Femur (tissue), 1 donor: ENCODE measurements around the gene MINDY1.
A peak's percentile ranks its signal among the peaks of the same experiment; 100 is the strongest.

ENCODE experiments used
- DNase-seq: peaks from one replicate; pipeline ENCODE4 v3.0.0-alpha.2; 2017

MINDY1 gene

DNA sequence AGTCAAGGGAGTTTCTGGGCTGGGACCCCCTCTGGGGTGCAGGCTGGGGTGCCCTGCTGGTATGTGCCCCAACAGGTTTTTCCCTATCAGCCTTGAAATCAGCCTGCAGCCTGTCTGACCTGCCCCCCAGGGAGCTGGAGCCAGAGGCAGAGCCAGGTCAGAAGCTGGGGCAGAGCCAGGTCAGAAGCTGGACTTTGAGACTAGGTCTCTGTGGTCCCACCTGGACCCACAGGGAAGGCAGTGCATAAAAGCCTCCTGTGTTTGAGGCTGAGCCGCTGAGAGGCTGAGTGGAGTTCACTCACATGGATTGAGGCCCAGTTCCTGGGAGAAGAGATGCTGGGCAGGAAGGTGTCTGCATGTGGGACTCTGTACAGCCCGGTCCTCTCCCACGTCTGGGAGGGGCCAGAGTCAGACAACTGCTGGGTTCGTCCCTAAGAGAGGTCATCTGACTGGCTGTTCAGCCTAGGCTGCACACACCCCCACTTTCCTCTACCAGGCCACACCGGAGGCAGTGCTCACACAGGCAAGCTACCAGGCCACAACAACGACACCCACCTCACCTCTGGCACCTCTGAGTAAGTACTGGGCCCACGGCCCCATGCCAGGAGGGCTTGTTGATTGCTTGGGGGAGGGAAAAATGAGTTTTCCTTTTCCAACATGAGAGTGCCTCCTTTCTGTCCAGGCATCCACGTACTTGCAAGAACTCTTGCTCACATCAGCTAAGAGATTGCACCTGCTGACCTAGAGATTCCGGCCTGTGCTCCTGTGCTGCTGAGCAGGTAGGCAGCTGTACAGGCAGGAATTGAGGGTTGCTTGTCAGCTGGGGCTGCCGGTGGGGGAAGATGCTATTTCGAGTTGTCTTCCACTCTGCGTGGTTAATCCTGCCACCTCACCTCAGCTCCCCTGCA, 24.6 kb downstream of the MINDY1 start, which contains the start of gene ANXA9:
Gene ANXA9 (plus strand): TSS at position 488 of the 908 bp plus-strand sequence. CDS start 814 bp downstream, outside the sequence.
- no peak for DNase-seq

DNA sequence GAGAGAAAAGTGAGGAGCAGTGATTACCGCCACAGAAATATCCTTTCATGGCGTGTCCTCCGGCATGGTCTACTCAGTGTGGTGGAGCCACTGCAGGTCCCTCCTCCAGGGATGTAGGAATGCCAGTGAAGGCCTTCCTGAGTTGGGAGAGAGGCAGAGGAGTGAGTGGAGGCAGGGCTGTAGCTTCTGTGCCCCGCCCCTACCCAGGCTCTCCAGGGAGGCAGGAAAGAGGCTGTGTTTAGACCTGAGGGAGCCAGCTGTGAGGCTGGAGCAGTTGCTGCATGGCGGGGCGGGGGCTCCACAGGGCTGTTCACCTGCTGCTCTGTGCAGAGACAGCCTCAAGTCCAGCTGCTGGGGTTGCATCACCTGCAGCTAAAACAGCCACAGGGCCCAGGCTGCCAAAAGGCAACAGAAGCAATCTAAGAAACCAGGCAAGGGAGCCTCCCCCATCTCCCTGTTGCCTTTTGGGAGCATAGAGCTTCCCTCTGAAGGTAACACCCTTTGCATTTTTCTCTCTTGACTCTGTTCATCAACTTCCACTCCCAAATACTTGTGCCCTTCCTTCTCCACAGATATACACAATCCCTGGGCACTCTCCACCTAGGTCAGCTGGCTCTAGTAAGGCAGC, 25.4 kb downstream of the MINDY1 start:
- no peak for DNase-seq

DNA sequence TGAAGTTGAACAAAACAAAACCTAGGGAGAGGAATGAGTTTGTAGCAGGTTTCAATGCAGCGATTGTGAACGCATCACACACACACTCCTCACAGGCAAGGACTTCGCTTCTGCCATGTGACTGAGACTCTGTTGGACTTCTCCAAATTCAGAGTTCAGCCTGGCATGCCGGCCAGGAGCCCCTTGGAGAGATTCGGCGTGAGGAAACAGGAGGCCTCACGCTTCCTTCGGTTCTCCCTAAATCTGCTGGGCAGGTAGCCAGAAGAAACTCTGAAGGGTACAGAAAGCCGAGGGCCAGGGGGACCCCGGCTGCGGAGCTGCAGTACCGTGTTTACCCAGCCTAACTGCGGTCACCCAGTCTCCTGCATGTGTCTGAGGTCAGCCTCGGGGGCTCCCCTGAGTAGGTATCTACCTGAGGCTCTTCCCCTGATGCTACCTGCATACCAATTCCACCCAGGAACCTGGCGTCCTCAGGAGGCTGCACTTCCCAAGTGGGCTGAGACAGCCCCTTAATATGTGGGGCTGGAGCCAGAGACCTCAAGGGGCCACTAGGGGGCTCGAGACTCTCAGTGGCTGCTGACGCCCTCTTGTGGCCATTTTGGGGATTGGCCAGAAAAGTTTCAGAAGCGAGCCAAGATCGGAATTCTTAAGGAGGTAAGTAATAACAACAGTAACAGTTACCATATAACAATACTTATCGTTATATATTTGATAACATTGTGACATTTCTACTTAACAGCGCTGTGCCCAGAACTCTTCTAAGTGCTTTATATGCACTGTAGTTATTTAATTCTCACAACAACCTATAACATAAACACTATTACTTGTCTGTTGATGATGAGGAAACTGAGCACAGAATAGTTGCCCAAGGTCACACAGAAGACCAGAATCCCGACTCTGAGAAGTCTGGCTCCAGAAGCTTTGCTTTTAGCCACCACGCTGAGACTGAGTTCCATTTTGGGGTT, 27.3 kb downstream of the MINDY1 start:
- DNase-seq, result peak; percentile 93

DNA sequence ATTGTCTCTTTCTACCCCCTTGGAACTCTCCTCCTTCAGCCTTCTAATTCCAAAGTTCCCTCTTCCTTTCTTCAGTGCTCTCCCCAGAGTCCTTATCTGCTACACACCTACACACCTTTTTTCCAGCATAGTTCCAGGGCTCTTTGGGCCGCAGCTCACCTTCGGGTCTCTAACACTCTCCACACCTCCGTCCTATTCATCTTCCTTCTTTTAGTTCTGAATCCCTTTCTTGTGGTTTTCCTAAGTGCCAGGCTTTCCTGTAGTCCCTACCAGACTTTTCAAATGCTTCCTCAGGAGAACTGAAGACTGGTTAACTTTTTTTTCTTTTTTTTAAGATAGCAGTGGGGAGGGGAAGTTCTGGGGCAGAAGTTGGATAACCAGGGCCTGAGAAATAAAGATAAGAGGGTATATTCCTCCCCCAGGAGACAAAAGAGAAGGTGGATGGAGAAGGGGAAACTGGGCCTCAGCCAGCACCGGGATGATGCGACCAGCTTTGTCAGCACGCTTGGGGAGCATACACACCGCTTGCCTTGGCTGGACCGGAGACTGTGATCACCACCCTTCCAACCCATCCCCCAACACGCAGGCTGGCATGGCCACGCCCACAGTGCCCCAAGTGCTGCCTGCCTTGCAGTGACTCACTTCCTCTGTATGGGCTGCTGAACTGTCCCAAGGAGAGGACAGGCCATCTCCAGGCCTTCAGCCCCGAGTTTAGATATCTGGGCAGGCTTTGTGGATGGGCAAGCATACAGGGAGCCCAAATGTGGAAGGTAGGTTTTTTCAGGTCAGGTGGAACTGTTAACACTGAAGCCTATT, 29.6 kb downstream of the MINDY1 start:
- peak; percentile 77 for DNase-seq

DNA sequence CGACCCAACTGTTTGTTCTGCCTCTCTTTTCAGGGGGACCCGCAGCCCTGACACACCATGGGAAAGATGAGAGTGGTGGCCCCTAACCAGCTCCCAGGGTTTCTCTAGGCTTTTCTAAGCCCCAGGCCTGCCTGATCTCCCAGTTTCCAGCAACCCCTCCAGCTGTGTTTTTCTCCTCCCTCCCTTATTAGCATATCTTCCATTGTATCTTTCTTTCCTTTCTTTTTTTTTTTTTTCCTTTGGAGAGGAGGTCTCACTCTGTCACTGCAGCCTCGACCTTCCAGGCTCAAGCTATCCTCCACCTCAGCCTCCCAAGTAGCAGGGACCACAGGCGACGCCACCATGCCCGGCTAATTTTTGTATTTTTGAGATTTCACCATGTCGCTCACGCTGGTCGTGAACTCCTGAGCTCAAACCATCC, 30.3 kb downstream of the MINDY1 start:
- no peak for DNase-seq

DNA sequence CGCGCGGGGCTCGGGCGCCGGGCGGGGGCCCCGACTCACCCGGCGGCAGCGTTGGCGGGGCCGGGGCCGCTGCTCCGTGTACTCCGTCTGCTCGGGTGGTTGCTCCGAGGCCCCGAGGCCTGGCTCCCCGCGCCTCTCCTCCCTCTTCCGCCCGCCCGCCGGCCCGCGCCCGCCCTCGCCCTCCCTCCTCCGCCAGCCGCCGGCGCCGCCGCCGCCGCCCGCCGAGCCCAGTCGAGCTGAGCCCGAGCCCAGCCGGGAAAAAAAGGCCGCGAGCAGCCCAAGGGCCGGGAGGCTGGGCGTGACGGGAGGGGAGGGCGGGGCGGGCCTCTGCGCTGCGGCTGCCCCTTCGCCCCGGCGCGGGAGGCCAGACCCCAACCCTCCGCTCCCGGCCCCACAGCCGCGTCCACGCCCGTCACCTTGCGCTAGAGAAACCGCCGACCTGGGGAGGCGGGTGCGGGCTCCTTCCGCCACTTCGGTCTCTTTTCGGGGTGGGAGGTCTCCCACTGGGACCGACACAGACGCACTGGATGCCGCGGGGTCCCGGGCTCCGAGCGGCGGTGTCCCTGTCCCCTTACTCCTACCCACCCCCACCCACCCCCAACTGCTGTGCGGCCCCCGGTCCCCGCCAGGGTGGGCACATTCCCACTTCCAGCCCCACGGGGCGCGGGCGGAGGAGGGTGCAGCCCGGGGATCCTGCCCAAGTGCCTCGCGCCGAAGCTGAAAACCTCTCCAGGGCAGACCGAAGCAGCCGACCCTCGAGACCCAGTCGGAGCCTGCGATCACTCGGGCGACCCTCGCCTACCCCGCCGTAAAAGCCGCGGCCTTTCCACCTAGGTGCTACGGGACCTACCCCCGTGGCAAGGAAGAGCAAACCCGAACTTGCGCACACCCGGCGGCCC, 31.9 kb downstream of the MINDY1 start, which contains the start of gene CERS2:
Gene CERS2 (minus strand): TSS at position 256 of the 899 bp plus-strand sequence. CDS start 5,745 bp downstream, outside the sequence.
- peak; percentile 92 for DNase-seq

DNA sequence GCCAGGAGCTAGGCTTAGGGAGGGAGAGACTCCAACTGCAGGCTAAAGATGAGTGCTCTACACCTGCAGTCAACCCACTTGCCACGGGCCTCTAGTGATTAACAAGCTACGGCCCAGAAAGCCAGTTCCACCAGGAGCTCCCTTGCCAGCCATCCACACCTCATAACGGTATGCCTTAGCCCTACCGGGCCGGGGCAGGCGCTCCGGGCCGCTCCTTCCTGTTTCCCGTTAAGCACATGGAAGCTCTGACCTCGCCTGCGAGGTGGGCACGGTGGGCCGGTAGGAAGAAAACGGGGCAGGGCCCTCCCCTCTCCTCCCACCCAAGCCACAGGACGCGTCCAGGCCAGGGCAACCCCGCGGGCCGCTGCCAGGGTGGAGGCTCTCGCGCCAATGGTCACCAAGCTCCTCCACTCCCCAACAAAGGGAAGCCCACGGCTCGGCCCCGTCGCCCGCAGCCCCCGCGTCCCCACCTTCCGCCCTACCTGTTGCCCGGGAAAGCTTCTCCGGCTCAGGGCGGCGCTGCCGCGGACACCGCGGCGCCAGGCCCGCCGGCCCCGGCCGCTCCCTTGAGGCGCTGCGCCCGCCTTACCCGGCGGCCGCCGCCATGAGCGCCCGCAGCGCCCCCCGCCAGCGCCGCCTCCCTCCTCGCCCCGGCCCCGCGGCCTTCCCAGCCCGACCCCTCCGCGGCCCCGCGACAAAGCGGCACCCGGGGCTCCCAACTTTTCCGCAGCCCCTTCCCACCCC, 32.7 kb downstream of the MINDY1 start:
- DNase-seq, result peak; percentile 53

DNA sequence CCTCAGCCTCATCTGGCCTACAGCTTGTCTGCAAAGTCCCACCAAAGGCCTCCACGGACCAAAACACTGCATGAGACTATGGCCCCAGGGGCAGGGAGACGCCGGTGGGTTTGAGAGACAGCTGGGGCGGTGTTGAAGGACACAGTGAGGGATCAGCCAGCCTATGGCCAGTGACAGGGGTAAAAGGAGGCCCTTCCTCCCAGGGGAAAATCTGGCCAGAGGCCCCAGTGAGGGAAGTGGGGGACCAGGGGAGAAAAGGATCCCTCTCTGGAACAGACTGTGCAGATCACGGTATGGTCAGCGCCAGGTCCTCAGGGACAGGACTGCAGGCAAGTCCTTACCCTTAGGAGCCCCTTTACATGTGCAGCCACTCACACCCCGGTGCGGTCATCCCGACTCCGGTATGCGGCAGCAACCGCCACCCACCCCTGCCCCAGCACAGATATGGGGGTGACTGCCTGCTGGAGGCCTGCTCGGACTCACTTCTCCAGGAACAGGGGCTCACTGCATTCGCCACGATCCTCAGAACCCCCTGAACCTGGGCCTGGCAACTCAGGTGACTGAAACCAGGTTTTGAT, 33.4 kb downstream of the MINDY1 start:
- DNase-seq, result no peak

DNA sequence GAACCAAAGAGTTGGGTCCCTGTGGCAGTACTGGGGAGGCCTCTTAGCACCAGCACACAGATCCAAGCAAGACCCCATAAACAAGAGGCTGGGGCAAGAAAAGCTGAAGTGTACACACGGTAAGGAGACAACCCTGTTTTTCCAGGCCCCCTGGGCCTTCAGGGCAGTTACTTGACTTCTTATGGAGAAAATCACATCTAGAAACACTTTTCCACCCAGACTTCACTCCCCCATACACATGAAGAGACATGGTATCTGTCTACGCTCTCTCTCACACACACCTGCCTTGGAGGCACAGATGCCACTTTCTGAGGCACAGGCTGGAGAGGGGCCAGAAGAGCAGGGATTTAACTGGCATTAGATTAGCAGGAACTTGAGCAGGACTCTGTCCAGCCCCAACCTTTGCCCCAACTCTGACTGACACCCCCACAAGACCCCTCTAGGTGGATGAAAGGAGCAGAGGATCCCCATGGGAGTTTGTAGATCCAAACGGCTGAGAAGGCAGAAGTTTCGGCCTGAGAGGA, 34.2 kb downstream of the MINDY1 start:
- no peak for DNase-seq

DNA sequence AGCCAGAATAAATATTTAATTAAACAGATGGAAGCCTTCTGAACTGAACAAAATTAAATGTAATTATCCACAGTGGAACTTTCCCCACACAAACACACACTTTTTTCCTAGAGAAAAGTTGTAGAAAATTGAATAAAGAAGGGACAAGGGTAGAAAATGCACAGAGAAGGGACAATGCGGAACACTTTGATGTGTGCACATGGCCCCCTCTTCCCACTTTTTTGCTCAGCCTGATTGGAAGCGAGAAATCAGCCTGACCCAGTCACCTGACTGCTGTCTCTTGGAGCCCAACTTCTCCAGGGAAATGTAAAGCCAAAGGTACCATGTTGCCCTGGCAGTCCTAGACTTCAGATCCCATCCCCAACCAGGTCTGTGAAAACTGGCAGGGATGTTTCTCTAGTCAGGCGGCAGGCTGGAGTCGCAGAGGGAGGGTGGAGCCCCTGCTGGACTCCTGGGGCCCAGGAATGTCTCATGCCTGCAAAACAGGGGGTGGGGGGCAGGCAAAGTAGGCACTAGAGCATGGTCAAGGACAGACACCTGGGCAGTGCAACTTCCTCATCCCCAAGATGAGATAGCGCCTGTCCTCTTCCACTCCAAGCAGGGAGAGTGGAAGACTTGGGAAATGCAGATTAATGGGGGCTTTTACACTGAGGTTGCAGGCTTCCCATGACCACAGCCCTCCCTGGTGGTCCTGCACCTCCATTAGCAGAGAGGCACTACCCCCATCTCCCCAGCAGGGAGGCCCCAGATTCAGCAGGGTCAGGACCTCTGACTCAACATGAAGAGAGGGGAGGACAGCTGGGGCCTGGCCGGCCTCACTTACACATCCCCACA, 34.9 kb downstream of the MINDY1 start:
- DNase-seq, result no peak

DNA sequence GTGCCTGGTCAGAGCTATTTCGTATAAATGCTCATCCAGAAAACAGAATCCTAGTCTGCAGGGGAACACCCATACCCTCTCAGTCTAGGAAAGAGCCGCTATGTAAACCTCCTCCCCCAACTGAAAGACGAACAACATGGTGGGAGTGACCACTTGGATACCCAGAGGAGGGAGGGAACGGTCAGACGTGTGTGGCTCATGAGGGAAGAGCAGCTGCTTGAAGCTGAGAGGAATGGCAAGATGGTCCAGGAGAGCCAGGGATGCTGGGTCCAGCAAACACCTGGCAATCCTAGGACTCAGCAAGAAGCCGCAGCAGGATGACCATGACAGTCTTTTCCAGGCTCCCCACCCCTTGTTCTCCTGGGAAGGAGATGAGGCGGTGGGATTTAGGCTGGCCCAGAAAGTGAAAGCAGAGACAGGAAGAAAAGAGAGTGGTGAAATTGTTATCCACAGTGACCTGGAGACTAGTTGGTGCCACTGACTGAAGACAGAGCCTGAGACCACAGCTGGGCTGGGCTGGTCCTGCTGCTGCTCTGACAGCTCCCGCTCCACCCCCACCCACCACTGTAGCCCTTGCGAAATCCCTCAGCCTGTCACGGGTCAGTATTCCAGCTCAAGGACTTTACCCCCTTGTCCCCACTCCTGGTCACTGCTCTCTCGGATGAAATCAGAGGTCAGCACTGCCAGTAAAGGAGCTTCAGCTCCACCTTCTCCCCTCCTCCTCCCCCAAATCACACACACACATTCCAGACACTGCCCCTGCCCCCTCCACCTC, 35.7 kb downstream of the MINDY1 start:
- no peak for DNase-seq

DNA sequence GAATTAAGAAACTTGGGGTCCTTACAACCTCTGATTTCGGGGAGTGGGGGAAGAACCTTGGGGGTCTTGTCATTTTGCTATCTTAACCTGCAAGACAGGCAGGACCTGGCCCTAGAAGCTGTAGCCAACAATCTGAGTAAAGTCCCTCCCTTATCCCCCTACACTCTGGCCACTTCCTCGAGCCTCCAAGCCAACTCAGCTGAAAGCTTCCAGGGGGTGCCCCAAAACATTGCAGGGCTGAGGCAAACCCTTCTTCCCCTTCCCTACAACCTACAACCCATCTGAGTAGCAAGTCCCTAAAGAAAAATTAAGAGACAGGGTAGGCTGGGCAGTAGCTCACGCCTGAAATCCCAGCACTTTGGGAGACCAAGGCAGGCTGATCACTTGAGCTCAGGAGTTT, 37.1 kb downstream of the MINDY1 start:
- no peak for DNase-seq

DNA sequence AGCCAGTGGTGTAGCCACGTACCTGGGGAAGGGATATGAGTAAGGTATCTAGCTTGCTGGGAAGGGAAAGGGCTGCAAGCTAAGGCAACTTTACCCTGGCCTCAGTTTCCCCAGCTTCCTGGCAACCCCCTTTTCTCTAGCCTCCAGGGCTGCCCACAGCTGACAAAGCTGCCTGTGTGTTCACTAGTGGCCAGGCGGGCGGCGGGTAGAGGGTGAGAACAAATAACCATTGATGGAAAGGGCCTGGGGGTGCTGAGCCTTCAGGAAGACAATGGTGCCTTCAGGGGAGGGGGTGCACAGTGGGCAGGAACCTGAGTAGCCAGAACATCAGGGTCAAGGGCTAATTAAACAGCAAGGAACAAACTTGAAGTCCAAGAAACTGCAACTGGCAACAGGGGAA, 38.2 kb downstream of the MINDY1 start:
- DNase-seq, result no peak

DNA sequence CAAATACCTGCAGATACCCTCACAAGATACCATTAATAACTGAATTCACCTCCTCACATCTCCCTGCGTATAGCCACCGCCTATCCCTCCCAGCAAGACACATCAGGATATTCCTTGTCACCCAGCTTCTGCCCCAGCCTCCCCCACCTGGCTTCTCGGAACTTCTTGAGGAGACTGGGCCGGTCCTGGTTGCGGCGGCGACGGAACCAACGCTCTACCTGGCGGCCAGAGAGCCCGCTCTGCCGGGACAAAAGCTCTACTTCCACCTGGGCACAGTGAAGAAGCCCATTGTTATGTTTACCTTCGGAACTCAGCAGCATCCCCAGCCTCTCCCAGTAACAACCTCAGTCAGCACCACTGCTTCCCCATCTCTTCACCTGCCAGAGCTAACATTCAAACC, 38.8 kb downstream of the MINDY1 start:
- DNase-seq, result no peak

DNA sequence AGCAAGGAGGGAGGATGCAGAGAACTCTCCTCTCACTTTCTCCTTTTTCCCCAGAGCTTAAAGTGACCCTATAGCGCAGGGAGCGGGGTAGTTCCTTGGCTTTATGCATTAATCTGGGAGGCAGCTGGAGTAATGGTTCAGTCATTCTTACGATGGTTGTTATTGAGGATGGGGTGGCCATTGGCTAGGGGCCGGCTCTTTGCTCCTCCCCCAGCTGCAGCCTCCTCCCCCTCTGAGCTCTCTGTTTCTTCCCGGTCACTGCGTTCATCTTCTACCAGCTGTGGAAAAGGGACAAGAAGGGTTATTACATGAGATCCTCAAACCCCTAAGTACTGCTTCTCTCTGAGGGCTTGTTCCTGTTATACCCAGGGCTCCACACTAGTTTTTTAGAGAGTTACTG, 40.7 kb downstream of the MINDY1 start:
- no peak for DNase-seq

DNA sequence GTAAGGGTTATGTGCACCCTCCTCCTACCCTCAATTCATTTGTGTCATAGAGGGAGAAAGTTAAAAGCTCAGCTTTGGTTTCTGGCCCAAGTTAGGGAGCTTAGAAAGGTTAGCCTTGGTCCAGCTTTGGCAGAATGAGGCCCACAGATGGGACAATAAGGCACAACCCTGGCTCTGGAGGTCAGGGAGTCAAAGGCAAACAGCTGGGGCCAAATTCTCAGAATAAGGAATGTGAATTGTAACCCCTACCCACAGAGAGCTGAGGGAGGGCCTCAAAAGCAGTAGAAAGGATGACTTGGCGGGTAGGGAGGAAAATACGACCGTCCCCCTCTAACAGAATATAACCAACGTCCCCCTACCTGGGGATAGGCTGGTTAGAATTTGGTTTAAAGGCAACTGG, 41.1 kb downstream of the MINDY1 start:
- DNase-seq, result no peak

DNA sequence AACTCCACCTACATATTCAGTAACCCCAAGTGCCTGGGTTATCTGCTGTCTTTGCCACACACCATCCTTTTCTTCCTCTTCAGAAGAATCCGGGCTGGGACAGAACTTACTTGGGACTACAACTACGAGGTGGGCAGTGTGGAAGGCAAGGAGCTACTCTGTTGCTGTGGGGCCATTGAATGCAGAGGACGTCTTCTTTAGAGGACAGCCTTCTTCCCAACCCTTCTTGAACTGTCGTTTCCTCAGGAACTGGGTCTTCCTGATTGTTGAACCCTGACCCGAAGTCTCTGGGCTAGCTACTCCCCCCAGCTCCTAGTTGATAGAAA, 42.6 kb downstream of the MINDY1 start:
- DNase-seq, result no peak
